Activated CD8-positive, alpha-beta memory T cell treated with anti-CD3 and anti-CD28 coated beads, Interleukin-2, amount 50 U/mL, for 24 hours (primary cell): ENCODE measurements around the gene INAFM1.
A peak's percentile ranks its signal among the peaks of the same experiment; 100 is the strongest.
"Not testable (repeated sequence)": the region's sequence is repeated elsewhere in the genome, so short reads cannot be mapped to it uniquely, and the experiment has no call there.

Source experiments
- DNase-seq: peaks from one replicate; pipeline ENCODE4 v3.0.0-alpha.2; 2020; ENCODE audit errors: extremely low read depth

The INAFM1 gene

GRCh38 chr19:47240996-47241918 lies 33.4 kb upstream of the INAFM1 start:
- peak; percentile 66 for DNase-seq

DNA sequence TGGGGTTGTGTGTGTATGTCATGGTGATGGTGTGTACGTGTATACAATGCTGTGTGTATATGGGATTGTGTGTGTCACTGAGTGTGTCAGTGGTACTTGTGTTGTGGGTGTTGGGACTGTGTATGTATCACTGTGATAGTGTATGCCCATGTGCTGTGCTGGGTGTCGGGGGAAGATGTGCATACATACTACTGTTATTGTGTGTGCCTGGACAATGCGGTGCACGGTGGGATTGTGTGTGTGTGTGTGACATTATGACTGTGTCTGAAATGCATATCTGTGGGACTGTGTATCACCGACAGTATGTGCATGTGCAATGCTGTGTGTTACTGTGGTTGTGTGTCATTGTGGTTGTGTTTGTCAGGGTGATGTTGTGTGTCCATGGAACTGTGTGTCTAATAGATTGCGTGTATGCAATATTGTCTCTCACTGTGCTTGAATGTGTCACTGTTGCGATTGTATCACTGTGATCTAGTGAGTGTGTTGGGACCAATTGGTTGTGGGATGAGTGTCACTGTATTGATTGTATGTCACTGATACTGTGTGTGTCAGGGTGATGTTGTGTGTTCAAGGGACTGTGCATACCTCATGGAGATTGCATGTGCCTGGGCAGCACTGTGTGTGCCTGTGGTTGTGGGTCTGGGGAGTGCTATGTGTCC lies 32.6 kb upstream of the INAFM1 start:
- DNase-seq = no peak

GRCh38 chr19:47243364-47243775 lies 31.3 kb upstream of the INAFM1 start:
- DNase-seq = no peak

- DNase-seq = peak; percentile 75
Observed at GRCh38 chr19:47243776-47244547, 30.7 kb upstream of the INAFM1 start.

DNA sequence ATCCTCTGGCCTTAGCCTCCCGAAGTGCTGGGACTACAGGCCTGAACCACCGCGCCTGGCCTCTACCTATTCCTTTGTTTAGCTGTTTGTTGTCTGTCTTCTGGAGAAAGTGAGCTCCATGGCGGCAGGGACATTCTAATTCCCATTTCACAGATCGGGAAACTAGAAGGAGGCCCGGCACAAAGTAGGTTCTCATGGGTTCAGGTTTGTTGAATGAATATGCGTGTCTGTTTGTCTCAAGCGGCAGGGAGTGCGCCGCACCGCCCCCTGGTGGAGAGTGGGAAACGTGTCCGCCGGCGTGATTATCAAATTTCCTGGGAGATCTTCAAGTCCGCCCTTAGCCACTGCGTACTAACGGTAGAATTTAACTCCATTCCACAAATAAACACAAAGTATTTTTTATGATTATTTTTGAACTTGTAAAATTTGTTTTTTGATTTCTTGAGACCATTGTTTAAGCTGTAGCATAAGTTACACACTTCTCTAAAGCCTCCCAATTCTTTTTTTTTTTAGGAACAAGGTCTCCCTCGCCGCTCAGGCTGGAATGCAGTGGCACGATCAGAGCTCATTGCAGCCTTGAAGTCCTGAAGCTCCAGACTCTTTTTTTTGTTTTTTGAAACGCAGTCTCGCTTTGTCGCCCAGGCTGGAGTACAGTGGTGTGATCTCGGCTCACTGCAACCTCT lies 27.2 kb upstream of the INAFM1 start:
- DNase-seq = no peak

GRCh38 chr19:47253016-47253415 lies 21.7 kb upstream of the INAFM1 start:
- DNase-seq = not testable (repeated sequence)

GRCh38 chr19:47253467-47253881 lies 21.2 kb upstream of the INAFM1 start:
- no peak for DNase-seq

- DNase-seq = no peak
Observed at GRCh38 chr19:47253970-47254369, 20.7 kb upstream of the INAFM1 start.

- DNase-seq = peak; percentile 87
Observed at GRCh38 chr19:47255879-47256692, 18.6 kb upstream of the INAFM1 start, which contains the start of gene CCDC9. CCDC9 (plus strand) TSS chr19:47256525; CDS start chr19:47258401, 1,876 bp downstream.

- peak; percentile 99 for DNase-seq
Observed at GRCh38 chr19:47256693-47257410, 17.8 kb upstream of the INAFM1 start.

GRCh38 chr19:47257411-47258169 lies 17.1 kb upstream of the INAFM1 start:
- DNase-seq = no peak

DNA sequence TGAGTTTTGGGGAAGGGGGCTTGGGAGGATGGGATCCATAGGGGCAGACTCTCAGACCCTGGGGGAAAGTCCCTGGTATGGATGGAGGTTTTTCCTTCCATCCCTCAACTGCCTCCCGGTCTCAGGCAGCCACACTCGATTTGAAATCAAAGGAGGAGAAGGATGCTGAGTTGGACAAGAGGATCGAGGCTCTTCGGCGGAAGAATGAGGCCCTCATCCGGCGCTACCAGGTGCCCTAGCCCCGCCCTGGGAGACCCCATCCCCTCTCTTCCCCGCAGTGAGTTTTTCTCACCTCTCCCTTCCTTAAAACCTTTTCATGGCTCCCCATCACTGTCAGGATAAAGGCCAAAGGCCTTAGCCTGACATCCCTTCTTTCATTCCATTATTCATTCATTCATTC lies 16.3 kb upstream of the INAFM1 start:
- no peak for DNase-seq

GRCh38 chr19:47258895-47259555 lies 15.7 kb upstream of the INAFM1 start:
- no peak for DNase-seq

DNA sequence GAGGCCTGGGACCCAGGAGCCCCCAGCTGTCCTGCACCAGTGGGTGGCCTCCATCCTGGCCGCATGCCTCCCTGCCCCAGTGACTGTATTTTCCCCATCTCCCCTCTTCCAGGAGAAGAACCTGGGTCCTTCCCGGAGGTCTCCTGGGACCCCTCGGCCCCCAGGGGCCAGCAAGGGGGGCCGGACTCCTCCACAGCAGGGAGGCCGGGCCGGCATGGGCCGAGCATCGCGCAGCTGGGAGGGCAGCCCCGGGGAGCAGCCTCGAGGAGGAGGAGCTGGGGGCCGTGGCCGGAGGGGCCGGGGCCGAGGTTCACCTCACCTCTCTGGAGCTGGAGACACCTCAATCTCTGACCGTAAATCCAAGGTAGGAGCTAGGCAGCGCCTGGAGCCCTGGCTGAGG lies 14.2 kb upstream of the INAFM1 start:
- DNase-seq = no peak

DNA sequence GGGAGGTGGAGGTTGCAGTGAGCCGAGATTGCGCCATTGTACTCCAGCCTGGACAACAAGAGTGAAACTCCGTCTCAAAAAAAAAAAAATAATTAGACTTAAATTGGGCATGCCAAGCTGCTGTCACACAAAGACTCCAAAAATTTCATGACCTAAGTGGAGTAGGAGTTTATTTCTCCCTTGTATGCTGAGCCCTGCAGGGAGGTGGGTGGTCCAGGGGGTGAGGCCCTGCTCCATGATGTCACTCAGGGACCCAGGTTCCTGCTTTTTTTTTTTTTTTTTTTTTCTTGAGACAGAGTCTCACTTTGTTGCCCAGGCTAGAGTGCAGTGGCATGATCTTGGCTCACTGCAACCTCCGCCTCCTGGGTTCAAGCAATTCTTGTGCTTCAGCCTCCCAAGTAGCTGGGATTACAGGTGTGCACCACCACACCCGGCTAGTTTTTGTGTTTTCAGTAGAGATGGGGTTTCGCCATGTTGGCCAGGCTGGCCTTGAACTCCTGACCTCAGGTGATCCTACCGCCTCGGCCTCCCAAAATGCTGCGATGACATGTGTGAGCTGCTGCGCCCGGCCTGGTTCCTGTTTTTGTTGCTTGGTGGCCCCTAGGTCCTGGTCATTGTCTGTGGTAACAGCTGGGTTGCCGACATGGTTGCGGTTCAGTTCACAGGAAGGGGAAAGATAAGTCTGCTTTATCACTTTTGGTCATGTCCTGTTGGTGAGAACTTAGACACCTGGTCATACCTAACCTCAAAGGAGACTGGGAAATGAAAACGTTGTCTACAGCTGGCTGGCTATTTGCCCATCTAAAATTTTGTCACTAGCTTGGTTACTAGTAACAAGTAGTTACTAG lies 12.5 kb upstream of the INAFM1 start:
- not testable (repeated sequence) for DNase-seq

DNA sequence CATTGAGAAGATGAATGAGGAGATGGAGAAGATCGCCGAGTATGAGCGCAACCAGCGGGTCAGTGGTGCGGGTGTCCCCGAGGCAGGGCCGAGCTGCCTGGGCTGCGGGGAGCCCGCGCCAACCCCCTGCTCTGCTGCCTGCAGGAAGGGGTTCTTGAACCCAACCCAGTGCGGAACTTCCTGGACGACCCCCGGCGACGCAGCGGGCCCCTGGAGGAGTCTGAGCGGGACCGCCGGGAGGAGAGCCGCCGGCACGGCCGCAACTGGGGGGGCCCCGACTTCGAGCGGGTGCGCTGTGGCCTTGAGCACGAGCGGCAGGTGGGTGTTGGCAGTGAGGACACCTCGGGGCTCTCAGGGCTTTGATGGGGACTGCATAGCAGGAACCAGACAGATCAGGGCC lies 10.1 kb upstream of the INAFM1 start:
- no peak for DNase-seq

GRCh38 chr19:47266401-47266941 lies 8.2 kb upstream of the INAFM1 start:
- DNase-seq = no peak
